Activated T-cell treated with anti-CD3 and anti-CD28 coated beads, Interleukin-2, amount 50 U/mL, for 72 hours (primary cell): ENCODE measurements around the gene GFOD2. TPM values are rescaled to one million over a fixed set of nuclear protein-coding genes. Genes with fewer than 3 reads are reported as not detected.

Experiments used
- ATAC-seq, 2 donors: fragments of 150-1000 bp; cut with Tn5 transposase; replicated peaks in 1 of 2; 2 replicates each; pipeline ENCODE4 v1.10.0; 2021; ENCODE audit warnings: moderate library complexity in 2 of 2, mild to moderate bottlenecking in 1 of 2
- DNase-seq, 2 donors: peaks; one replicate each; pipeline ENCODE4 v3.0.0; 2021 to 2022; ENCODE audit warnings: mixed read lengths in 1 of 2
- H3K27ac Mint-ChIP-seq: one replicate; pipeline ENCODE4 v1.8.0; 2022; ENCODE audit warnings: mild to moderate bottlenecking, moderate library complexity, mixed read lengths
- H3K27me3 Mint-ChIP-seq: one replicate; pipeline ENCODE4 v1.8.0; 2022; ENCODE audit warnings: low read depth, mixed read lengths
- H3K36me3 Mint-ChIP-seq, 2 donors: one replicate each; pipeline ENCODE4 v1.8.0; 2022; ENCODE audit warnings: mixed read lengths in 2 of 2, mild to moderate bottlenecking in 1 of 2; ENCODE audit not compliant: insufficient read depth in 2 of 2
- H3K4me1 Mint-ChIP-seq: one replicate; pipeline ENCODE4 v1.8.0; 2022; ENCODE audit warnings: low read depth, mixed read lengths
- H3K4me3 Mint-ChIP-seq, 2 donors: one replicate each; pipeline ENCODE4 v1.8.0; 2022; ENCODE audit warnings: mild to moderate bottlenecking in 2 of 2, mixed read lengths in 2 of 2, moderate library complexity in 2 of 2
- H3K9me3 Mint-ChIP-seq, 2 donors: one replicate each; pipeline ENCODE4 v1.8.0; 2022; ENCODE audit warnings: mixed read lengths in 2 of 2
- total RNA-seq, 2 donors: library from RNA; stranded (reverse); gene quantifications; one replicate each; pipeline ENCODE4 v1.2.3, GENCODE V29; 2022

Gene GFOD2
- total RNA-seq, 2 donors from 2014 or later: 11.3 to 11.6 TPM

GRCh38 chr16:67644038-67644437 is 75.1 kb downstream of the GFOD2 start:
- no peaks in the 10 kb centered on the region for H3K27me3 Mint-ChIP-seq
- ATAC-seq (no peak), DNase-seq (no peak)
- no peak overlapping the region for H3K27ac Mint-ChIP-seq
- H3K4me3 Mint-ChIP-seq: peak overlapping the region; percentile 83 to 86
- peaks cover 20% of the 10 kb centered on the region for H3K4me1 Mint-ChIP-seq
- peaks cover 0 to 6% of the 10 kb centered on the region in 2 donors for H3K36me3 Mint-ChIP-seq
- H3K9me3 Mint-ChIP-seq: no peaks in the 10 kb centered on the region

- H3K27ac Mint-ChIP-seq: no peak overlapping the region
- DNase-seq: no peak
- H3K36me3 Mint-ChIP-seq: peaks cover 1 to 5% of the 10 kb centered on the region in 2 donors
- peaks cover 18% of the 10 kb centered on the region for H3K4me1 Mint-ChIP-seq
- ATAC-seq: no peak
- H3K4me3 Mint-ChIP-seq: no peak overlapping the region
- no peaks in the 10 kb centered on the region for H3K27me3 Mint-ChIP-seq
- no peaks in the 10 kb centered on the region for H3K9me3 Mint-ChIP-seq
Observed at GRCh38 chr16:67641779-67642708, 77.1 kb downstream of the GFOD2 start.

GRCh38 chr16:67637625-67638024 is 81.5 kb downstream of the GFOD2 start:
- Mint-ChIP-seq H3K4me1 (no peaks in the 10 kb centered on the region), H3K4me3 (no peak overlapping the region)

GRCh38 chr16:67636713-67637112 is 82.4 kb downstream of the GFOD2 start:
- no peak for ATAC-seq
- H3K36me3 Mint-ChIP-seq: peaks cover 4 to 9% of the 10 kb centered on the region in 2 donors
- H3K4me3 Mint-ChIP-seq: no peak overlapping the region
- no peaks in the 10 kb centered on the region for H3K4me1 Mint-ChIP-seq
- H3K27ac Mint-ChIP-seq: no peak overlapping the region
- H3K9me3 Mint-ChIP-seq: no peaks in the 10 kb centered on the region
- H3K27me3 Mint-ChIP-seq: no peaks in the 10 kb centered on the region
- no peak for DNase-seq

More at GRCh38 chr16:67637625-67638024, 81.5 kb downstream of the GFOD2 start:
- DNase-seq (no peak), ATAC-seq (no peak)
- Mint-ChIP-seq H3K27me3 (no peaks in the 10 kb centered on the region), H3K36me3 (peaks cover 4 to 9% of the 10 kb centered on the region in 2 donors), H3K27ac (no peak overlapping the region), H3K9me3 (no peaks in the 10 kb centered on the region)

GRCh38 chr16:67632415-67633172 is 86.5 kb downstream of the GFOD2 start:
- Mint-ChIP-seq H3K36me3 (peaks cover 8 to 12% of the 10 kb centered on the region in 2 donors), H3K27ac (no peak overlapping the region)

GRCh38 chr16:67628216-67628615 is 90.9 kb downstream of the GFOD2 start:
- Mint-ChIP-seq H3K4me3 (no peak overlapping the region), H3K4me1 (no peaks in the 10 kb centered on the region), H3K36me3 (peaks cover 6 to 21% of the 10 kb centered on the region in 2 donors), H3K27me3 (no peaks in the 10 kb centered on the region), H3K27ac (no peak overlapping the region), H3K9me3 (no peaks in the 10 kb centered on the region)
- DNase-seq (no peak), ATAC-seq (no peak)

More at GRCh38 chr16:67632415-67633172, 86.5 kb downstream of the GFOD2 start:
- no peaks in the 10 kb centered on the region for H3K9me3 Mint-ChIP-seq
- no peaks in the 10 kb centered on the region for H3K27me3 Mint-ChIP-seq
- no peak overlapping the region for H3K4me3 Mint-ChIP-seq
- no peaks in the 10 kb centered on the region for H3K4me1 Mint-ChIP-seq
- no peak for DNase-seq
- no peak for ATAC-seq

Other genes starting within 250 kb of the GFOD2 start
- 10 to 100 TPM; 27.9 to 28.1 TPM for gene ATP6V0D1, start 238.2 kb downstream of the GFOD2 start, total RNA-seq
- gene AGRP, start 235.8 kb downstream of the GFOD2 start, total RNA-seq: not detected
- 10 to 100 TPM; 34.2 to 54.6 TPM for gene RIPOR1, start 190.5 kb downstream of the GFOD2 start, total RNA-seq
- gene CTCF, start 156.8 kb downstream of the GFOD2 start, total RNA-seq: 10 to 100 TPM; 55.5 to 71.1 TPM
- gene CARMIL2, start 74.2 kb downstream of the GFOD2 start, total RNA-seq: 100 to 1,000 TPM; 182 to 196 TPM
- gene ACD, start 59.1 kb downstream of the GFOD2 start, total RNA-seq: 10 to 100 TPM; 53.6 to 73.0 TPM
- gene PARD6A, start 58.4 kb downstream of the GFOD2 start, total RNA-seq: 1 to 10 TPM; 7.2 to 9.2 TPM
- gene ENKD1, start 52.6 kb downstream of the GFOD2 start, total RNA-seq: 10 to 100 TPM; 12.0 to 18.3 TPM
- gene C16orf86, start 52.5 kb downstream of the GFOD2 start, total RNA-seq: 1 to 10 TPM; 4.9 to 5.9 TPM
- gene RANBP10, start 87.2 kb upstream of the GFOD2 start, total RNA-seq: 10 to 100 TPM; 17.1 to 24.8 TPM
- under 1 TPM; 0.39 to 0.86 TPM for gene TSNAXIP1, start 87.6 kb upstream of the GFOD2 start, total RNA-seq
- 10 to 100 TPM; 31.7 to 39.2 TPM for gene THAP11, start 123.0 kb upstream of the GFOD2 start, total RNA-seq
- gene NUTF2, start 127.6 kb upstream of the GFOD2 start, total RNA-seq: 10 to 100 TPM; 80.8 to 90.1 TPM
- gene CENPT, start 128.4 kb upstream of the GFOD2 start, total RNA-seq: 10 to 100 TPM; 43.6 to 59.4 TPM
- gene EDC4, start 153.7 kb upstream of the GFOD2 start, total RNA-seq: 10 to 100 TPM; 82.9 to 86.4 TPM
- gene NRN1L, start 165.6 kb upstream of the GFOD2 start, total RNA-seq: 1 to 10 TPM in 1 of 2 donors, under 1 TPM in 1; 0.60 to 1.9 TPM
- gene PSKH1, start 173.9 kb upstream of the GFOD2 start, total RNA-seq: 10 to 100 TPM; 16.1 to 16.2 TPM
- 1 to 10 TPM; 4.2 to 5.0 TPM for gene CTRL, start 212.5 kb upstream of the GFOD2 start, total RNA-seq
- 100 to 1,000 TPM; 169 to 184 TPM for gene PSMB10, start 217.5 kb upstream of the GFOD2 start, total RNA-seq
- 10 to 100 TPM; 12.3 to 20.1 TPM for gene LCAT, start 224.8 kb upstream of the GFOD2 start, total RNA-seq
- 10 to 100 TPM; 32.6 to 34.7 TPM for gene SLC12A4, start 249.3 kb upstream of the GFOD2 start, total RNA-seq